ENCODE results near the gene KBTBD12. TPM values are rescaled to one million over a fixed set of nuclear protein-coding genes. Genes with fewer than 3 reads are reported as not detected.
A peak's percentile ranks its signal among the peaks of the same experiment; 100 is the strongest.
"Not testable (repeated sequence)": the region's sequence is repeated elsewhere in the genome, so short reads cannot be mapped to it uniquely, and the experiment has no call there.

KBTBD12 gene
- total RNA-seq, 1 donor from 2014 or later = not detected

DNA sequence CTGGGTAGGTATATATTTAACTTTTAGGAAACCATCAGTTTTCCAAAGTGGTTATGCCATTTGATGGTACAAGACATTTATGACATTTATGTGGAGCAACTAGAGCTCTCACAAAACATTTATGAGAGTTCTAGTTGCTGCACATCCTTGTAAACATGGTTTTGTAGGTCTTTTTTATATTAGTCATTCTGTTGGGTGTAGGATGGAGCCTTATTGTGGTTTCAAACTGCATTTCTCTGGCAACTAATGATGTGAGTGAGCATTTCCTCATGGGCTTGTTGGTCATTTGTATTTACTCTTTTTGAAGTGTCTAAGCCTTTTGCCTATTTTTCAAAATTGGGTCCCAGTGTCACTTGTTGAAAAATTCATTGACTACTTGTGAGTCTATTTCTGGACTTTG is 47.0 kb upstream of the KBTBD12 start:
- no peaks in the 10 kb centered on the region for H3K9me3 Mint-ChIP-seq
- Histone ChIP-seq H3K4me3 (no peak overlapping the region), H3K9ac (no peak overlapping the region), H3F3A (ENCODE audit: low read depth) (no peaks in the 10 kb centered on the region), H3K27ac (no peak overlapping the region), H4K20me1 (ENCODE audit: low read depth) (no peaks in the 10 kb centered on the region), H3K36me3 (no peaks in the 10 kb centered on the region), H3K79me2 (ENCODE audit: low read depth) (no peaks in the 10 kb centered on the region), H3K9me3 (ENCODE audit: low read depth) (no peaks in the 10 kb centered on the region), H3K27me3 (no peaks in the 10 kb centered on the region), H2AFZ (replicated peaks) (no peak overlapping the region), H3K4me1 (no peaks in the 10 kb centered on the region), H3K4me2 (no peak overlapping the region)
- no peak overlapping the region for H3K27ac Mint-ChIP-seq
- no peaks in the 10 kb centered on the region for H3K4me1 Mint-ChIP-seq
- H3K27me3 Mint-ChIP-seq (ENCODE audit: insufficient read depth, low read depth) = peaks cover 3% of the 10 kb centered on the region
- H3K36me3 Mint-ChIP-seq = no peaks in the 10 kb centered on the region
- TF ChIP-seq EZH2 (IDR thresholded peaks at IDR 0.05) = no peak
- TF ChIP-seq, protein P1, sequence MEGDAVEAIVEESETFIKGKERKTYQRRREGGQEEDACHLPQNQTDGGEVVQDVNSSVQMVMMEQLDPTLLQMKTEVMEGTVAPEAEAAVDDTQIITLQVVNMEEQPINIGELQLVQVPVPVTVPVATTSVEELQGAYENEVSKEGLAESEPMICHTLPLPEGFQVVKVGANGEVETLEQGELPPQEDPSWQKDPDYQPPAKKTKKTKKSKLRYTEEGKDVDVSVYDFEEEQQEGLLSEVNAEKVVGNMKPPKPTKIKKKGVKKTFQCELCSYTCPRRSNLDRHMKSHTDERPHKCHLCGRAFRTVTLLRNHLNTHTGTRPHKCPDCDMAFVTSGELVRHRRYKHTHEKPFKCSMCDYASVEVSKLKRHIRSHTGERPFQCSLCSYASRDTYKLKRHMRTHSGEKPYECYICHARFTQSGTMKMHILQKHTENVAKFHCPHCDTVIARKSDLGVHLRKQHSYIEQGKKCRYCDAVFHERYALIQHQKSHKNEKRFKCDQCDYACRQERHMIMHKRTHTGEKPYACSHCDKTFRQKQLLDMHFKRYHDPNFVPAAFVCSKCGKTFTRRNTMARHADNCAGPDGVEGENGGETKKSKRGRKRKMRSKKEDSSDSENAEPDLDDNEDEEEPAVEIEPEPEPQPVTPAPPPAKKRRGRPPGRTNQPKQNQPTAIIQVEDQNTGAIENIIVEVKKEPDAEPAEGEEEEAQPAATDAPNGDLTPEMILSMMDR (IDR thresholded peaks at IDR 0.05) = no peak
- no peak for TF ChIP-seq EZH2phosphoT487 (IDR thresholded peaks at IDR 0.05)
- H3K4me3 Mint-ChIP-seq = no peak overlapping the region
- no peak for DNase-seq (ENCODE audit: low spot score)

DNA sequence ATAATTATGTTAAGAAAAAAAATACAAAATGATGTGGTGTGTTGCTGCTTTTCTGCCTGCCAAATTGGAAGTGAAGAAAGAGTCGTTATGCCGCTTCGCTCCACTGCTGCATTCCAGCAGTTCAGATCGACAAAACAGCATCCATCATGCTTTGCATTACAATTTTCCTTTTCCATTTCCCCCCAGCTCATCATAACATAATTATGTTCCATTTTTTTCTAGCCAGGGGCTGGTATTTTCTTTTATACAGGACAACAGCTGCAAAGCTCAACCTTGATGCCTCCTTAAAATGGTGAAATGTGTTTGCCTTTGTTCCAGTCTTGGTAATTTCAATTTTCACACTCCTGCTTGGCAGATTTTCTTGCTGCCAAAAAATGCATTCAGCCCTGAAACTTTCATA is 44.9 kb upstream of the KBTBD12 start:
- H3K4me3 ChIP-seq = no peak overlapping the region
- H4K20me1 ChIP-seq (ENCODE audit: low read depth) = no peaks in the 10 kb centered on the region
- DNase-seq (ENCODE audit: low spot score) = no peak
- Mint-ChIP-seq H3K27ac (no peak overlapping the region), H3K9me3 (no peaks in the 10 kb centered on the region), H3K27me3 (ENCODE audit: insufficient read depth, low read depth) (peaks cover 11% of the 10 kb centered on the region), H3K36me3 (no peaks in the 10 kb centered on the region), H3K4me3 (no peak overlapping the region), H3K4me1 (no peaks in the 10 kb centered on the region)
- H3K4me1 ChIP-seq = no peaks in the 10 kb centered on the region
- no peaks in the 10 kb centered on the region for H3K9me3 ChIP-seq (ENCODE audit: low read depth)
- no peak overlapping the region for H3K27ac ChIP-seq
- H3K27me3 ChIP-seq = no peaks in the 10 kb centered on the region
- TF ChIP-seq, protein P1 (IDR thresholded peaks at IDR 0.05) = no peak
- TF ChIP-seq EZH2 (IDR thresholded peaks at IDR 0.05) = no peak
- TF ChIP-seq EZH2phosphoT487 (IDR thresholded peaks at IDR 0.05) = no peak
- peak overlapping the region; percentile 18 for H2AFZ ChIP-seq (replicated peaks)
- H3K9ac ChIP-seq = no peak overlapping the region
- no peaks in the 10 kb centered on the region for H3K79me2 ChIP-seq (ENCODE audit: low read depth)
- H3K36me3 ChIP-seq = no peaks in the 10 kb centered on the region
- H3F3A ChIP-seq (ENCODE audit: low read depth) = no peaks in the 10 kb centered on the region
- no peak overlapping the region for H3K4me2 ChIP-seq

DNA sequence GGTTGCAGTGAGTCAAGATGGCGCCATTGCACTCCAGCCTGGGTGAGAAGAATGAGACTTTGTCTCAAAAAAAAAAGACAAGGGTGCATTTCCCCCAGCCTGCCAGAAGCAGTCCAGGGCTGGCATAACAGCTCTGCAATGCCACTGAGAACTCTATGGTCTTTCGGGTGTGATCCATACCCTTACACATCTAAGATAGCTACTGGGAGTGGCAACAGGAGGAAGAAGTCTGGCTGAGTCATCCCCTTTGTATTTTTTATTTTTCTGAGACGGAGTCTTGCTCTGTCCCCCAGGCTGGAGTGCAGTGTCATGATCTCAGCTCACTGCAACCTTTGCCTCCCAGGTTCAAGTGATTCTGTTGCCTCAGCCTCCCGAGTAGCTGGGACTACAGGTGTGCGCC is 40.9 kb upstream of the KBTBD12 start:
- not testable (repeated sequence) for H3K36me3 ChIP-seq; H3K27ac ChIP-seq; H3K27me3 ChIP-seq; H4K20me1 ChIP-seq (ENCODE audit: low read depth); H2AFZ ChIP-seq (replicated peaks); H3K4me1 Mint-ChIP-seq; H3K36me3 Mint-ChIP-seq; H3K9me3 Mint-ChIP-seq; H3K4me1 ChIP-seq; H3K4me2 ChIP-seq; DNase-seq (ENCODE audit: low spot score); H3K27me3 Mint-ChIP-seq (ENCODE audit: insufficient read depth, low read depth); H3K4me3 ChIP-seq; H3K4me3 Mint-ChIP-seq; H3K27ac Mint-ChIP-seq; H3K9ac ChIP-seq; H3K79me2 ChIP-seq (ENCODE audit: low read depth); H3K9me3 ChIP-seq (ENCODE audit: low read depth); H3F3A ChIP-seq (ENCODE audit: low read depth)

DNA sequence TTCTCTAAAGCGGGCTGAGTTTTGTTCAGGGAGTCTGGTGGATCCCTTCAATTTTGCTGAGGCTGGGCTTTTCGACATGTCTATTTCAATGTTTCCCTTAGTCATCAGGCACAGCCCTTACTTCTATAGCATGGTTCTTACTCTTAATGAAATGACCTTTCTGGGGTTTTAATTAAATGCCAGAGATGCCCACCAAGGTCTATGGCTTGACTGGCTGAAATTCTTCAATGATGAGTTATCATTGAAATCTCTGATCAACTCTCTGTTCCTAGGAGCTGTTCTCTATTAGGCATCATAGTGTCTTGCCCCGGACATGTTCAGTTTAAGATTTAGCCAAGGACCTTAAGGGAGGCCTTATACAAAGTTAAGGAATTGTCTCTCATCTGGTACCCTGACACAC is 33.4 kb upstream of the KBTBD12 start:
- no peak for DNase-seq (ENCODE audit: low spot score)
- peaks cover 4% of the 10 kb centered on the region for H3F3A ChIP-seq (ENCODE audit: low read depth)

More for the DNA sequence above, 33.4 kb upstream of the KBTBD12 start:
- no peak overlapping the region for H3K9ac ChIP-seq
- TF ChIP-seq, protein P1 (IDR thresholded peaks at IDR 0.05) = no peak
- no peak for TF ChIP-seq EZH2 (IDR thresholded peaks at IDR 0.05)
- TF ChIP-seq EZH2phosphoT487 (IDR thresholded peaks at IDR 0.05) = no peak
- no peaks in the 10 kb centered on the region for H3K27me3 ChIP-seq
- Mint-ChIP-seq H3K27me3 (ENCODE audit: insufficient read depth, low read depth) (peaks cover 2% of the 10 kb centered on the region), H3K27ac (no peak overlapping the region), H3K36me3 (no peaks in the 10 kb centered on the region), H3K4me3 (no peak overlapping the region), H3K9me3 (peaks cover 4% of the 10 kb centered on the region), H3K4me1 (peaks cover 20% of the 10 kb centered on the region)
- no peak overlapping the region for H3K4me2 ChIP-seq
- no peak overlapping the region for H3K4me3 ChIP-seq
- no peaks in the 10 kb centered on the region for H4K20me1 ChIP-seq (ENCODE audit: low read depth)
- H3K79me2 ChIP-seq (ENCODE audit: low read depth) = no peaks in the 10 kb centered on the region
- H3K9me3 ChIP-seq (ENCODE audit: low read depth) = no peaks in the 10 kb centered on the region
- no peak overlapping the region for H2AFZ ChIP-seq (replicated peaks)
- no peak overlapping the region for H3K27ac ChIP-seq
- H3K4me1 ChIP-seq = no peaks in the 10 kb centered on the region
- H3K36me3 ChIP-seq = no peaks in the 10 kb centered on the region
